Lower lobe of right lung (tissue), 2 donors: ENCODE data around the gene SLC5A1. TPM values are rescaled to one million over a fixed set of nuclear protein-coding genes. Genes with fewer than 3 reads are reported as not detected.

Source experiments
- ATAC-seq, 2 donors: fragments of 200-7000 bp; cut with Tn5 transposase; one replicate each; pipeline ENCODE4 v1.9.1; 2020 to 2022; ENCODE audit warnings: mild to moderate bottlenecking in 2 of 2, moderate library complexity in 2 of 2
- DNase-seq: peaks from one replicate; pipeline ENCODE4 v3.0.0-alpha.2; 2020
- H3K27ac ChIP-seq: fragments of 200-600 bp; one replicate; pipeline ENCODE4 v1.8.0; 2022
- H3K27me3 ChIP-seq: fragments of 200-600 bp; one replicate; pipeline ENCODE4 v1.8.0; 2022; ENCODE audit warnings: low read depth
- H3K36me3 ChIP-seq: fragments of 200-600 bp; one replicate; pipeline ENCODE4 v1.8.0; 2022; ENCODE audit warnings: mild to moderate bottlenecking
- H3K4me1 ChIP-seq: fragments of 200-600 bp; one replicate; pipeline ENCODE4 v1.8.0; 2022
- H3K4me3 ChIP-seq: fragments of 200-600 bp; one replicate; pipeline ENCODE4 v1.8.0; 2022; ENCODE audit warnings: mild to moderate bottlenecking
- H3K9me3 ChIP-seq: fragments of 200-600 bp; one replicate; pipeline ENCODE4 v1.8.0; 2022
- intact Hi-C: fragments of 100-400 bp; cut with DNase I; formaldehyde crosslinking; loops from one replicate; pipeline ENCODE4 v1.11.0; 2022
- total RNA-seq: library from RNA; stranded (reverse); fragmentation: NEBNext Ultra II Directional; extraction: Animal tissue kit (Norgen Biotek cat#: 25700); gene quantifications from one replicate; pipeline ENCODE4 v1.2.1, GENCODE V29; 2021
- TF ChIP-seq, protein P1 (sequence below): fragments of 200-600 bp; IDR thresholded peaks from one replicate; pipeline ENCODE4 v1.8.0; 2022; ENCODE audit warnings: antibody characterized with exemption, mild to moderate bottlenecking
- donor health status: DM: no; HTN: yes; CAD: no; lungs with severe emphysema.

SLC5A1 gene
- total RNA-seq, 1 donor from 2014 or later, result 1.8 TPM

DNA sequence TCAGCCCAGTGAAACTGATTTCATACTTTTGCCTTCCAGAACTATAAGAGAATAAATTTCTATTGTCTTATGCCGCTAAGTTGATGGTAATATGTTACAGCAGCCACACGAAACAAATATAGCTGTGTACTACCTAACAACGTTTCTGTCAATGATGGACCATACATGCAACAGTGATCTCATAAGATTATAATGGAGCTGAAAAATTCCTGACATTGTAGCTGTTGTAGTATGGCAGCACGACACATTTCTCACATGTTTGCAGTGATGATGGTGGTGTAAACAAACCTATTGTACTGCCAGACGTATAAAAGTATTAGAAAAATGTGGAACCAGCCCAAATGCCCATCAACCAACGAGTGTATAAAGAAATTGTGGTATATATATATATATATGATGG, 5.8 kb upstream of the SLC5A1 start:
- H3K27me3 ChIP-seq, result peaks cover 4% of the 10 kb centered on the region
- H3K4me3 ChIP-seq, result no peak overlapping the region
- H3K36me3 ChIP-seq, result no peaks in the 10 kb centered on the region
- TF ChIP-seq, protein P1, sequence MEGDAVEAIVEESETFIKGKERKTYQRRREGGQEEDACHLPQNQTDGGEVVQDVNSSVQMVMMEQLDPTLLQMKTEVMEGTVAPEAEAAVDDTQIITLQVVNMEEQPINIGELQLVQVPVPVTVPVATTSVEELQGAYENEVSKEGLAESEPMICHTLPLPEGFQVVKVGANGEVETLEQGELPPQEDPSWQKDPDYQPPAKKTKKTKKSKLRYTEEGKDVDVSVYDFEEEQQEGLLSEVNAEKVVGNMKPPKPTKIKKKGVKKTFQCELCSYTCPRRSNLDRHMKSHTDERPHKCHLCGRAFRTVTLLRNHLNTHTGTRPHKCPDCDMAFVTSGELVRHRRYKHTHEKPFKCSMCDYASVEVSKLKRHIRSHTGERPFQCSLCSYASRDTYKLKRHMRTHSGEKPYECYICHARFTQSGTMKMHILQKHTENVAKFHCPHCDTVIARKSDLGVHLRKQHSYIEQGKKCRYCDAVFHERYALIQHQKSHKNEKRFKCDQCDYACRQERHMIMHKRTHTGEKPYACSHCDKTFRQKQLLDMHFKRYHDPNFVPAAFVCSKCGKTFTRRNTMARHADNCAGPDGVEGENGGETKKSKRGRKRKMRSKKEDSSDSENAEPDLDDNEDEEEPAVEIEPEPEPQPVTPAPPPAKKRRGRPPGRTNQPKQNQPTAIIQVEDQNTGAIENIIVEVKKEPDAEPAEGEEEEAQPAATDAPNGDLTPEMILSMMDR, result no peak
- intact Hi-C loops, result no loop called here
- ATAC-seq (no peak), DNase-seq (no peak)
- H3K4me1 ChIP-seq, result no peaks in the 10 kb centered on the region
- no peak overlapping the region for H3K27ac ChIP-seq
- H3K9me3 ChIP-seq, result no peaks in the 10 kb centered on the region

DNA sequence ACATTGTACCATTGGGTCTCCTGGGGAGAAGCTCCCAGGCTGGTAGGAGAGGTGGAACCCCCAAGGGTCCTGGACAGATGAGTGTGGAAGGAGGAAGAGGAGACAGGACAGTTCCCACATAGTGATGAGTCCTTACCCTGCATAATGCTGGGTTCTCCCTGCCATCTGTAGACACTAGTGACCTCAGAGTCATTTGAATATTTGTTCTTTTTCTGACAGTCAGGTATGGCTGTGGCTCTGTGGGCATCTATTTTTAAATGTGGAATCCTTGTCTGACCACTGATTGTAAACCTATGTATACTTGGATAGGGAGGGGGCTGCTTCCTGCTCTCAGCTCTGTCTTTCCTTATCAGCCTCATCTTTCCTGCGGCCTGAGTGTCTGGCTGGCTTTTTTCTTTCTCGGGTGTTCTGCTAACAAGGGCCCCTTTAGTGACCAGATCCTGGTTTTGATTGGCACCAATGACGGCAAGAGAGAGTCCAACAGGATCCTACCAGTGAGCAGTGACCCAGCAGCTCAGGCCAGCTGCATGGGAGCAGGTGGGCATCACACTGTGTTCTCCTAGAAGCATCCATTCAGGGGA, 2.6 kb upstream of the SLC5A1 start:
- ATAC-seq (no peak), DNase-seq (no peak)
- Histone ChIP-seq H3K27ac (no peak overlapping the region), H3K27me3 (peaks cover 4% of the 10 kb centered on the region), H3K4me3 (no peak overlapping the region), H3K4me1 (no peaks in the 10 kb centered on the region), H3K36me3 (no peaks in the 10 kb centered on the region), H3K9me3 (no peaks in the 10 kb centered on the region)
- TF ChIP-seq, protein P1, result no peak
- intact Hi-C loops, result no loop called here

DNA sequence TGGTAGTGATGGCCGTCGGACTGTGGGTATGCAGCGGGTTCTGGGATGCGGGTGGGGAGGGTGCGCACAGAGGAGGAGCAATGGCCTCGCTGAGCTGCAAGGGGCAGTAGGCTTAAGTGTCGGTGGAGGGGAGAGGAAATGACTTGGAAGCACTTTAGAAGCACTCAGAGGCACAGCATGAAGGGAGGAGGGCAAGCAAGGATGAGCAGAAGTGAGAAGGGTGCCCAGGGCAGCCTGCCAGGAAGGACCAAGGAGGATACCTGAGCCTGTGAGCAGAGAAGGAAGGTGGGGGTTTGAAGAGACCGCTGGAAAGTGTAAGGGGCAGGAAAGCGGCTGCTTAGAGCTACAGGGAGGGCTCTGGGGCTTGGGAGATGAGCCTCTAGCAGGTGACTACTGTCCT, 330 bp downstream of the SLC5A1 start:
- TF ChIP-seq, protein P1, result no peak
- Histone ChIP-seq H3K27ac (no peak overlapping the region), H3K27me3 (peaks cover 4% of the 10 kb centered on the region), H3K4me1 (no peaks in the 10 kb centered on the region), H3K9me3 (no peaks in the 10 kb centered on the region), H3K36me3 (no peaks in the 10 kb centered on the region), H3K4me3 (no peak overlapping the region)
- intact Hi-C loops, result no loop called here
- DNase-seq (no peak), ATAC-seq (no peak)

DNA sequence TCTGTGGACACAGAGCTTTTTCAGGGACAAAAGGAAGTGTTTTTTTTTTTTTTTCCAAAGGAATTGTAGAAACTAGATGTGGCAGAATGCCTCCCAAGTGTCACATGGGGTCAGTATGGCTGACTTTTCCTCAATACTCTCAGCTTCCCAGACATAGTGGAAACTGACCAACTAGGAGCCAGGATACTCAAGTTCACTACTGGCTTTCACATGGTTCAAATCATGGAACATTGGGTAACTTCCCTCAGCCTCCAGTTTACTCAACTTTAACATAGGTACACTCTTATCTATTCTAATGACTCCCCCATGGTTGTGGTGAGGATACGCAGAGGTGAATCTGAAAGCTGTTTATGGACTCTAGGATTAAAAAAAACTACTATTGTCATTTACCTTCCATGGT, 1.4 kb downstream of the SLC5A1 start:
- ATAC-seq (no peak), DNase-seq (no peak)
- no peaks in the 10 kb centered on the region for H3K36me3 ChIP-seq
- H3K27ac ChIP-seq, result no peak overlapping the region
- peaks cover 4% of the 10 kb centered on the region for H3K27me3 ChIP-seq
- no peaks in the 10 kb centered on the region for H3K9me3 ChIP-seq
- TF ChIP-seq, protein P1, result no peak
- H3K4me1 ChIP-seq, result no peaks in the 10 kb centered on the region
- intact Hi-C loops, result no loop called here
- H3K4me3 ChIP-seq, result no peak overlapping the region

DNA sequence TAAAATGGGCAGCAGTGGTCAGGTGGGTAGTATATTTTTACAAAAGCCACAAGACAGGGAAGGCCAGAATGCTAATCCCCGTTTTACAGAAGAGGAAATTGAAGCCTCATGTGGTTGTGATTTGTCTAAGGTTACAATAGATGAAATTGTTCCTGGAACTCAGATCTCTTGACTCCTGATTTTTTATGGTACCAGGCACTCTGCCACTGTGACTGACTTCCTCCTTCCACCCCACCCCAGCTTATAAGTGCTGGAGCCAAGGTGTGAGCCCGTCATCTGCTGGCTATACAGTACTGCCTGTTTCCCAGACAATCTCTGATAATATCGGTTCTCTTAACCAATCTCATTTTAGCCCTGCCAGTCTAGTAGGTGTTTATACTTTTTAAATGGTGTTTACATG, 1.9 kb downstream of the SLC5A1 start:
- H3K4me3 ChIP-seq, result no peak overlapping the region
- H3K27me3 ChIP-seq, result peaks cover 4% of the 10 kb centered on the region
- no peaks in the 10 kb centered on the region for H3K36me3 ChIP-seq
- intact Hi-C loops, result no loop called here
- TF ChIP-seq, protein P1, result no peak
- H3K27ac ChIP-seq, result no peak overlapping the region
- no peak for DNase-seq
- no peaks in the 10 kb centered on the region for H3K4me1 ChIP-seq
- no peak for ATAC-seq
- no peaks in the 10 kb centered on the region for H3K9me3 ChIP-seq

DNA sequence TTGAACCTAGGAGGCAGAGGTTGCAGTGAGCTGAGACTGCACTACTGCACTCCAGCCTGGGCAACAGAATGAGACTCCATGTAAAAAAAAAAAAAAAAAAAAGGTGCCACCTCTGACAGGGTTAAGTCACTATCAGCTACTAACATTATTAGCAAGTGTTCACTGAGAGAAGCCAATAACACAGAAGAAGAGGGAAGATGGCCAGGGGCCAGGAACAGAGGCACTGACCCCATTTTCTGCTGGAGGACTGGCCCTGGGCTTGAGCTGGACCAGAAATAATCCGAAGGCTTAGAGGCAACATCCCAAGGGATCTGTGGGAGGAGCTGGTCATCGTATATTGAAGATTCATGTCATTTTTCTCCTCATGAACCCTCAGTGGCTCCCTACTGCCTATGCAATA, 5.0 kb downstream of the SLC5A1 start:
- no peaks in the 10 kb centered on the region for H3K9me3 ChIP-seq
- H3K4me3 ChIP-seq, result no peak overlapping the region
- DNase-seq (no peak), ATAC-seq (no peak)
- TF ChIP-seq, protein P1, result no peak
- H3K4me1 ChIP-seq, result no peaks in the 10 kb centered on the region
- no peaks in the 10 kb centered on the region for H3K36me3 ChIP-seq
- no peak overlapping the region for H3K27ac ChIP-seq
- H3K27me3 ChIP-seq, result no peaks in the 10 kb centered on the region
- intact Hi-C loops, result no loop called here
